Liver (tissue), 9 donors: Measurements from ENCODE around the gene F12. TPM values are rescaled to one million over a fixed set of nuclear protein-coding genes. Genes with fewer than 3 reads are reported as not detected.

Experiments used
- DNase-seq: peaks from one replicate; pipeline ENCODE4 v3.0.0-alpha.2; 2017; ENCODE audit warnings: low spot score
- H3K27ac ChIP-seq, 2 donors: one replicate each; pipeline ENCODE4 v1.7.0; 2013; ENCODE audit warnings: inconsistent platforms in 2 of 2, low read length in 2 of 2, control low read depth in 1 of 2, low read depth in 1 of 2, mild to moderate bottlenecking in 1 of 2
- H3K27me3 ChIP-seq, 4 donors: one replicate each; pipeline versions ENCODE4 v1.6.1 to v1.7.0; 2013; ENCODE audit warnings: low read length in 3 of 4, inconsistent platforms in 1 of 4, mild to moderate bottlenecking in 1 of 4, moderate library complexity in 1 of 4; ENCODE audit not compliant: control insufficient read depth in 4 of 4, insufficient read depth in 4 of 4
- H3K36me3 ChIP-seq, 4 donors: one replicate each; pipeline versions ENCODE4 v1.6.1 to v1.7.0; 2013; ENCODE audit warnings: low read length in 3 of 4, mild to moderate bottlenecking in 3 of 4, low read depth in 1 of 4, moderate library complexity in 1 of 4; ENCODE audit not compliant: control insufficient read depth in 4 of 4, insufficient read depth in 3 of 4
- H3K4me1 ChIP-seq, 4 donors: one replicate each; pipeline versions ENCODE4 v1.6.1 to v1.7.0; 2013; ENCODE audit warnings: low read length in 3 of 4, mild to moderate bottlenecking in 3 of 4, moderate library complexity in 1 of 4; ENCODE audit not compliant: control insufficient read depth in 4 of 4, insufficient read depth in 4 of 4
- H3K4me3 ChIP-seq, 3 donors: one replicate each; pipeline versions ENCODE4 v1.6.1 to v1.7.0; 2013; ENCODE audit warnings: low read length in 3 of 3, control low read depth in 1 of 3, low read depth in 1 of 3, mild to moderate bottlenecking in 1 of 3
- H3K9ac ChIP-seq, 2 donors: one replicate each; pipeline ENCODE4 v1.7.0; 2013; ENCODE audit warnings: low read length in 2 of 2, mild to moderate bottlenecking in 2 of 2, moderate library complexity in 2 of 2, control low read depth in 1 of 2, low read depth in 1 of 2
- H3K9me3 ChIP-seq, 4 donors: one replicate each; pipeline versions ENCODE4 v1.6.1 to v1.7.0; 2013; ENCODE audit warnings: low read length in 3 of 4; ENCODE audit not compliant: control insufficient read depth in 4 of 4
- FOXA2 ChIP-seq: IDR thresholded peaks from 2 replicates; pipeline ENCODE4 v1.6.1; 2016; ENCODE audit warnings: antibody characterized with exemption
- HNF4A ChIP-seq, 2 donors: conservative IDR thresholded peaks; 2 replicates each; pipeline ENCODE4 v1.6.1; 2016; ENCODE audit warnings: antibody characterized with exemption in 2 of 2, mild to moderate bottlenecking in 2 of 2
- HNF4G ChIP-seq: IDR thresholded peaks from 2 replicates; pipeline ENCODE4 v1.6.1; 2016; ENCODE audit warnings: antibody characterized with exemption
- RXRA ChIP-seq, 2 donors: IDR thresholded peaks; 2 replicates each; pipeline ENCODE4 v1.6.1; 2017 to 2018; ENCODE audit warnings: antibody characterized with exemption in 2 of 2, mild to moderate bottlenecking in 1 of 2
- SP1 ChIP-seq: IDR thresholded peaks from 2 replicates; pipeline ENCODE4 v1.6.1; 2018; ENCODE audit warnings: antibody characterized with exemption, mild to moderate bottlenecking
- TAF1 ChIP-seq: conservative IDR thresholded peaks from 2 replicates; pipeline ENCODE4 v1.6.1; 2016; ENCODE audit warnings: antibody characterized with exemption, mild to moderate bottlenecking
- YY1 ChIP-seq: IDR thresholded peaks from 2 replicates; pipeline ENCODE4 v1.6.1; 2016; ENCODE audit warnings: antibody characterized with exemption, mild to moderate bottlenecking
- WGBS: extraction: QIAGEN DNeasy Blood & Tissue Kit; methylation state at CpG from one replicate; pipeline ENCODE4 v1.1.7; 2013; 5-methylcytosine and 5-hydroxymethylcytosine counted together
- polyA plus RNA-seq, 2 donors: library from polyadenylated mRNA; stranded (reverse) in 1 of 2; unstranded in 1 of 2; fragments of 200-250 nt in 1 of 2; fragments of >200 nt in 1 of 2; fragmentation: Nextera tagmentation in 1 of 2; extraction: Ambion mirVana in 1 of 2; gene quantifications; one replicate each; pipeline versions ENCODE4 v1.2.1 to v1.2.3, GENCODE V29; 2013 to 2015
- total RNA-seq, 2 donors: library from RNA; depleted of rRNA; stranded (reverse); fragments of >200 nt; gene quantifications; one replicate each; pipeline ENCODE4 v1.2.3, GENCODE V29; 2014
- TF ChIP-seq, protein P1 (sequence below): IDR thresholded peaks from 2 replicates; pipeline ENCODE4 v1.6.1; 2016; ENCODE audit warnings: antibody characterized with exemption, mild to moderate bottlenecking
- TF ChIP-seq, protein P2 (sequence below): fragments of 150-350 bp; IDR thresholded peaks from 2 replicates; pipeline ENCODE4 v1.5.1; 2017; ENCODE audit warnings: improper control_type of control experiment, low read depth, low read length; ENCODE audit not compliant: missing input control
- TF ChIP-seq, protein P3 (sequence below): IDR thresholded peaks from 2 replicates; pipeline ENCODE4 v1.6.1; 2016; ENCODE audit warnings: antibody characterized with exemption
- donor health status: healthy.
- donor health status: healthy.
- donor health status: healthy.
- donor health status: healthy.
- donor health status: healthy.

The F12 gene
- total and polyA plus RNA-seq, 4 donors: 27.7 to 328 (median 275) TPM

- TF ChIP-seq, protein P1, sequence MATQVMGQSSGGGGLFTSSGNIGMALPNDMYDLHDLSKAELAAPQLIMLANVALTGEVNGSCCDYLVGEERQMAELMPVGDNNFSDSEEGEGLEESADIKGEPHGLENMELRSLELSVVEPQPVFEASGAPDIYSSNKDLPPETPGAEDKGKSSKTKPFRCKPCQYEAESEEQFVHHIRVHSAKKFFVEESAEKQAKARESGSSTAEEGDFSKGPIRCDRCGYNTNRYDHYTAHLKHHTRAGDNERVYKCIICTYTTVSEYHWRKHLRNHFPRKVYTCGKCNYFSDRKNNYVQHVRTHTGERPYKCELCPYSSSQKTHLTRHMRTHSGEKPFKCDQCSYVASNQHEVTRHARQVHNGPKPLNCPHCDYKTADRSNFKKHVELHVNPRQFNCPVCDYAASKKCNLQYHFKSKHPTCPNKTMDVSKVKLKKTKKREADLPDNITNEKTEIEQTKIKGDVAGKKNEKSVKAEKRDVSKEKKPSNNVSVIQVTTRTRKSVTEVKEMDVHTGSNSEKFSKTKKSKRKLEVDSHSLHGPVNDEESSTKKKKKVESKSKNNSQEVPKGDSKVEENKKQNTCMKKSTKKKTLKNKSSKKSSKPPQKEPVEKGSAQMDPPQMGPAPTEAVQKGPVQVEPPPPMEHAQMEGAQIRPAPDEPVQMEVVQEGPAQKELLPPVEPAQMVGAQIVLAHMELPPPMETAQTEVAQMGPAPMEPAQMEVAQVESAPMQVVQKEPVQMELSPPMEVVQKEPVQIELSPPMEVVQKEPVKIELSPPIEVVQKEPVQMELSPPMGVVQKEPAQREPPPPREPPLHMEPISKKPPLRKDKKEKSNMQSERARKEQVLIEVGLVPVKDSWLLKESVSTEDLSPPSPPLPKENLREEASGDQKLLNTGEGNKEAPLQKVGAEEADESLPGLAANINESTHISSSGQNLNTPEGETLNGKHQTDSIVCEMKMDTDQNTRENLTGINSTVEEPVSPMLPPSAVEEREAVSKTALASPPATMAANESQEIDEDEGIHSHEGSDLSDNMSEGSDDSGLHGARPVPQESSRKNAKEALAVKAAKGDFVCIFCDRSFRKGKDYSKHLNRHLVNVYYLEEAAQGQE: no peak
- TF ChIP-seq RXRA (IDR thresholded peaks at IDR 0.05) (no peak), YY1 (no peak)
- TF ChIP-seq, protein P2, sequence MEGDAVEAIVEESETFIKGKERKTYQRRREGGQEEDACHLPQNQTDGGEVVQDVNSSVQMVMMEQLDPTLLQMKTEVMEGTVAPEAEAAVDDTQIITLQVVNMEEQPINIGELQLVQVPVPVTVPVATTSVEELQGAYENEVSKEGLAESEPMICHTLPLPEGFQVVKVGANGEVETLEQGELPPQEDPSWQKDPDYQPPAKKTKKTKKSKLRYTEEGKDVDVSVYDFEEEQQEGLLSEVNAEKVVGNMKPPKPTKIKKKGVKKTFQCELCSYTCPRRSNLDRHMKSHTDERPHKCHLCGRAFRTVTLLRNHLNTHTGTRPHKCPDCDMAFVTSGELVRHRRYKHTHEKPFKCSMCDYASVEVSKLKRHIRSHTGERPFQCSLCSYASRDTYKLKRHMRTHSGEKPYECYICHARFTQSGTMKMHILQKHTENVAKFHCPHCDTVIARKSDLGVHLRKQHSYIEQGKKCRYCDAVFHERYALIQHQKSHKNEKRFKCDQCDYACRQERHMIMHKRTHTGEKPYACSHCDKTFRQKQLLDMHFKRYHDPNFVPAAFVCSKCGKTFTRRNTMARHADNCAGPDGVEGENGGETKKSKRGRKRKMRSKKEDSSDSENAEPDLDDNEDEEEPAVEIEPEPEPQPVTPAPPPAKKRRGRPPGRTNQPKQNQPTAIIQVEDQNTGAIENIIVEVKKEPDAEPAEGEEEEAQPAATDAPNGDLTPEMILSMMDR: no peak
Observed at GRCh38 chr5:177396807-177397206, 12.6 kb downstream of the F12 start (continued).

- Histone ChIP-seq H3K4me1 (peaks cover 0 to 11% (median 6%) of the 10 kb centered on the region in 4 donors), H3K27me3 (no peaks in the 10 kb centered on the region), H3K9me3 (no peaks in the 10 kb centered on the region), H3K36me3 (no peaks in the 10 kb centered on the region), H3K4me3 (no peak overlapping the region), H3K9ac (no peak overlapping the region), H3K27ac (no peak overlapping the region)
- 66% methylated on average over 8 of the region's 8 CpGs for WGBS
- TF ChIP-seq SP1 (no peak), TAF1 (no peak), HNF4G (no peak), HNF4A (conservative IDR thresholded peaks at IDR 0.05) (no peak), FOXA2 (no peak)
- TF ChIP-seq, protein P1: no peak
- TF ChIP-seq, protein P3, sequence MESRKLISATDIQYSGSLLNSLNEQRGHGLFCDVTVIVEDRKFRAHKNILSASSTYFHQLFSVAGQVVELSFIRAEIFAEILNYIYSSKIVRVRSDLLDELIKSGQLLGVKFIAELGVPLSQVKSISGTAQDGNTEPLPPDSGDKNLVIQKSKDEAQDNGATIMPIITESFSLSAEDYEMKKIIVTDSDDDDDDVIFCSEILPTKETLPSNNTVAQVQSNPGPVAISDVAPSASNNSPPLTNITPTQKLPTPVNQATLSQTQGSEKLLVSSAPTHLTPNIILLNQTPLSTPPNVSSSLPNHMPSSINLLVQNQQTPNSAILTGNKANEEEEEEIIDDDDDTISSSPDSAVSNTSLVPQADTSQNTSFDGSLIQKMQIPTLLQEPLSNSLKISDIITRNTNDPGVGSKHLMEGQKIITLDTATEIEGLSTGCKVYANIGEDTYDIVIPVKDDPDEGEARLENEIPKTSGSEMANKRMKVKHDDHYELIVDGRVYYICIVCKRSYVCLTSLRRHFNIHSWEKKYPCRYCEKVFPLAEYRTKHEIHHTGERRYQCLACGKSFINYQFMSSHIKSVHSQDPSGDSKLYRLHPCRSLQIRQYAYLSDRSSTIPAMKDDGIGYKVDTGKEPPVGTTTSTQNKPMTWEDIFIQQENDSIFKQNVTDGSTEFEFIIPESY: no peak
- no peak for DNase-seq
Observed at GRCh38 chr5:177396078-177396477, 13.3 kb downstream of the F12 start.
